Islet of Langerhans (tissue), 1 donor: Measurements from ENCODE around the gene ZNF35.
"Not testable (repeated sequence)": the region's sequence is repeated elsewhere in the genome, so short reads cannot be mapped to it uniquely, and the experiment has no call there.

Experiments
- FAIRE-seq: peaks from one replicate; lab custom pipeline; 2011; peaks lifted over from hg19 to GRCh38; lab: Jason Lieb, UNC

The ZNF35 gene

DNA sequence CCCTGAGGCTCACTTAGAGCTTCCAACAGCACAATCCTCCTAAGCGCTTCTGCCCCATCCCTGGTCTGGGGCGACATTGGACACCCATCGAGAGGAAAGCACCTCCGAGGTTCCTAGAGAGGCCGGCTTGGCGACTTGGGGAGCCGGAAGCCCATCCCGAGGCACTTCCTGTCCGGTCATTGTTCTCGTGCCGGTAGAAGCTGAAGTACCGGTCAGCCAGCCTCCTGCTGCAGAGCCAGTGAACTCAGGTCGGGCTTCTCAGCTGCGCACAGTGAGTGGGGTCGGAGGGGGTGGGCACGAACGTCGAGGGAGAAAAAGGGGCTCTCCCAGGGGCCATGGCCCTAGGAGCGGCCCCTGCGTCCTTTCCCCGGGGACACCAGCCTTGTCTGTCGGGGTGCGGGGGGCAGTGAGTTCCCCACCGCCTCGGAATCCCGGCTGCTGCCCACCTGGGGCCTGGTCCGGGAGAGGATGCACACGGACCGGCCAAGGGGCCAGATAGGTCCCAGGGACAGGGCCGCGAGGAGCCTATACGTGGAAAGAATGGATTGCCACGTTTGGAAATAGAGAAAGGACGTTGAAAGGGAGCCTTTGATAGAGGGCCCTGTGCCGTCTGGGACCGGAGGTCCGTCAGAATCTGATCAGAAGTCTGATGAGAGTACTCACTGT lies at the start of gene ZNF35:
Gene ZNF35 (plus strand): TSS at position 169 of the 666 bp plus-strand sequence. CDS start 2,336 bp downstream, outside the sequence.
- no peak for FAIRE-seq

GRCh38 chr3:44601749-44602148 lies 46.8 kb upstream of the ZNF35 start:
- no peak for FAIRE-seq

- no peak for FAIRE-seq
These were observed 35.9 kb upstream of the ZNF35 start for GRCh38 chr3:44612678-44613077.

GRCh38 chr3:44624749-44625480 lies 23.6 kb upstream of the ZNF35 start, which contains the start of gene ZNF197:
Gene ZNF197 (plus strand): TSS chr3:44625036. CDS start chr3:44629155, 4,119 bp downstream.
- peak; percentile 56 for FAIRE-seq

GRCh38 chr3:44628716-44629115 lies 19.8 kb upstream of the ZNF35 start:
- FAIRE-seq: no peak

DNA sequence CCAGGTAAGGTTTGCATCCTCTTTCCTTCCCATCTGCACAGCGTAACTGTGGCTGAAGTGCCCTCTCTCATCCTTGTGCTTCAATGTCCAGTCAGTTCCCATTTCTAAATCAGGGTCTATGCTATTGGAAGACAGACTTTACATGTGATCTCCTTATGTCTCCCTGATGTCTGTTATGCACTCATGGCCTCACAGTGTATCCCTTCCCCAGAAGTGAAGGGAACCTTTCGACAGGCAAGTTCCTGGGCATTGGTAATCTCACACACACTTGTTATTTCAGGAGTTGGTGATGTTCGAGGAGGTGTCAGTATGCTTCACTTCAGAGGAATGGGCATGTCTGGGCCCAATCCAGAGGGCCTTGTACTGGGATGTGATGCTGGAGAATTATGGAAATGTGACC lies 16.3 kb upstream of the ZNF35 start:
- FAIRE-seq: no peak

GRCh38 chr3:44642337-44642736 lies 6.2 kb upstream of the ZNF35 start:
- no peak for FAIRE-seq

GRCh38 chr3:44643024-44643423 lies 5.5 kb upstream of the ZNF35 start:
- FAIRE-seq: no peak

DNA sequence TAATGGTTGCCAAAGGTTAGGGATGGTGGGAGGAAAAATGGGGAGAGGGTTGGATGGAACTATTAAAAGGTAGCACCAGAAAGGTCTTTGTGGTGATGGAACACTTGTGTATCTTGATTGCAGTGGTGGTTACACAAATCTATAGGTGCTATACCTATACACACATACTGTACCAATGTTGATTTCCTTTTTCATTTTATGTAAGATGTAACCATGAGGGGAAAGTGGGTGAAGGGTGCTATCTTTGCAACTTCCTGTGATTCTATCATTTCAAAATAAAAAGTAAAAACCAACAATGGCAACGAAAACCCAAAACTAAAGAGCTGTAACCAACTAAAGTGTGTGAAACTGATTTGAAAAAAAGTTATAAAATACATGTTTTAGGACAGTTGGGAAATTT lies 761 bp upstream of the ZNF35 start:
- no peak for FAIRE-seq

DNA sequence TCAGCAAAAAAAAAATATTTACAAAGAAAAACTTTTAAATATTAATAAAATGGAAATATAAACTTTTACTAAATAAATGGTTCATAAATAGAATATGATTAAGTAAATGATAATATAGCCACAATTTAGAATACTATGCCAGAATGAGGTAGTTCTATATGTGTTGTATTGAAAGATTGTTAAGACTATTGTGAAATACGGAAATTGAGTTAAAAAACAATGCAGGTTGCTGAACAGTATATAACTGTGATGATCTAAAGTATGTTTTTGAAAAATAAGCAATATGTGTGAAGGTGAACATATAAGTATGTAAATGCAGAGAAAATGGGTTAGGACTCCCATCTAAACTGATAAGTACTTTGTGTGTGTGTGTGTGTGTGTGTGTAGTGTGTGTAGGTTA lies 1.2 kb downstream of the ZNF35 start:
- no peak for FAIRE-seq

GRCh38 chr3:44654039-44654438 lies 5.5 kb downstream of the ZNF35 start:
- no peak for FAIRE-seq

DNA sequence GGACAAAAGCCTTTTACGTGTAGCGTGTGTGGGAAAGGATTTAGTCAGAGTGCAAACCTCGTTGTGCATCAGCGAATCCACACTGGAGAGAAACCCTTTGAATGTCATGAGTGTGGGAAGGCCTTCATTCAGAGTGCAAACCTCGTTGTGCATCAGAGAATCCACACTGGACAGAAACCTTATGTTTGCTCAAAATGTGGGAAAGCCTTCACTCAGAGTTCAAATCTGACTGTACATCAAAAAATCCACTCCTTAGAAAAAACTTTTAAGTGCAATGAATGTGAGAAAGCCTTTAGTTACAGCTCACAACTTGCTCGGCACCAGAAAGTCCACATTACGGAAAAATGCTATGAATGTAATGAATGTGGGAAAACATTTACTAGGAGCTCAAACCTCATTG lies 10.5 kb downstream of the ZNF35 start:
- FAIRE-seq: no peak

DNA sequence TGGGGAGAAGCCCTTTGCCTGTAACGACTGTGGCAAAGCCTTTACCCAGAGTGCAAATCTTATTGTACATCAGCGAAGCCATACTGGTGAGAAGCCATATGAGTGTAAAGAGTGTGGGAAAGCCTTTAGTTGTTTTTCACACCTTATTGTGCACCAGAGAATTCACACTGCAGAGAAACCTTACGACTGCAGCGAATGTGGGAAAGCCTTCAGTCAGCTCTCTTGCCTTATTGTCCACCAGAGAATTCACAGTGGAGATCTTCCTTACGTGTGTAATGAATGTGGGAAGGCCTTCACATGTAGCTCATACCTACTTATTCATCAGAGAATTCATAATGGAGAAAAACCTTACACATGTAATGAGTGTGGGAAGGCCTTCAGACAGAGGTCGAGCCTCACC lies 10.9 kb downstream of the ZNF35 start:
- FAIRE-seq: no peak

- FAIRE-seq: no peak
These were observed 12.7 kb downstream of the ZNF35 start for GRCh38 chr3:44661189-44661588.

GRCh38 chr3:44665173-44665572 lies 16.6 kb downstream of the ZNF35 start:
- no peak for FAIRE-seq

GRCh38 chr3:44666346-44666745 lies 17.8 kb downstream of the ZNF35 start:
- FAIRE-seq: no peak

DNA sequence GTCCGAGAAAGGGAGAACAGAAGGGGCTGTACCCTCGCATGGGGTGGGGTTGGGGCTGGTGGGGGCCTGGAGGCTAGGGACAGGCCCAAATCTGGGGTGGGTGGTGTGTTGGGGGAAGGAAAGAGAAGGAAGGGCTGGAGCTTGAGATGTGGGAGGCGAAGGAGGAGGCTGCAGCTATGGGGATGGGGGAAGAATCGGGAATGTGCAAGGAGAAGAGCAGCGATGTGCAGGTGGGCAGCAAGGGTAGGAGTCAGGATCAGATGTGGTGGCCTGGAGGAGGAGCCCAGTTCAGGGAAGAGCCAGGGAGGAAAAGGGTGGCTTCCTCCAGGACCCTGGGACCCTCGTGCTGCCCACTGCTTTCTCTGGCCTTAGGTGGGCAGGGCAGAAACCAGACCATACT lies 21.2 kb downstream of the ZNF35 start:
- no peak for FAIRE-seq

GRCh38 chr3:44673466-44673865 lies 24.9 kb downstream of the ZNF35 start:
- FAIRE-seq: not testable (repeated sequence)

- FAIRE-seq: no peak
These were observed 25.7 kb downstream of the ZNF35 start for GRCh38 chr3:44674211-44674610.

DNA sequence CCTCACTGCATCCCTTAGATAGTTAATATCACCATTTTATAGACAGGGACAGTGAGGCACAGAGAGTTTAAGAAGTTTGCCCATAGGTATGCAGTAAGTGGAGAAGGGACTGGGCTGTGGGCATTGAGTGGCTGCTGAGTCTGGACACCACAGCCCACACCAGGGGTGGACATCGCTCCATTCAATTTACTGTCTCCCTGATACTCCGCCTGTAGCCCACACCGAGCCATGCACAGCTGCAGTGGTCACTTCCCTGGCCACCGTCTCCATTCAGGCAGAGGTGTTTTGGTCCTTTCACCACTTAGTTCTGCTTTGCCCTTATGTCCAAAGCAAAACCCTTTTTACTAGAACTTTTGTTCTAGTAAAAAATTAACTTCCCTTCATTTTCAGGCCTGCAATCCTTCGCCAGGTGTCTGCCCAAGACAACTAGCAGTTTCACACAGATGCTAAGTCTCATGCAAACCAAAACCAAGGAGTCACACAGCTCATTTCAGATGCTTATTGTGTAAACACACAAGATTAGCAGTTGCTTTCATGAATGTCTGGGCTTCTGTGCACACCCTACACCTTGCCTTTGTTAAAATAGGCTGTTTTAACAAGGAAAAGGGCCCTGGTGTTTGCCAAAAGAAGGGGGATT lies 30.1 kb downstream of the ZNF35 start:
- FAIRE-seq: no peak

DNA sequence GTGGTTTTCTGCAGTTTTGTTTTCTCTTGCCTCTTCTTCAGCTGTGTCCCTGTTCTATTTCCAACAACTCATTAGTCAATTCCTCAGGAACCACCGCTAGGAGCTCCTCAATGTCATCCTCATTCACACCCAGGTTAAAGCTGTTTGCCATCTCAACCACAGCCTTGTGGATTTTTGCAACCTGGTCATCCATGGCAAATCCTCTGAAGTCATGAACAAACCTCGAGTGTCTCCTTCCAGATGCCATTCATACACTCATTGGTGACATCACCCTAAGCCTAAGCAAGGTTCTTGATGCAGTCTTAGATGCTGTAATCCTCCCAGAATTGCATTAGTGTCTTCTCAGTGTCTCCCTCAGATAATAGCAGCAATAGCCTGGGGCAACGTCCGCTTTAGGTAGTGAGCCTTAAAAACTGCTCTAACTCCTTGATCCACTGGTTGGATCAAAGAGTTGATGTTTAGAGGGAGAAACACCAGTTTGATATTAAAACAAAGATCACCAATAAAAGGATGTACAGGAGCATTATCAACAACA lies 32.5 kb downstream of the ZNF35 start:
- FAIRE-seq: no peak

DNA sequence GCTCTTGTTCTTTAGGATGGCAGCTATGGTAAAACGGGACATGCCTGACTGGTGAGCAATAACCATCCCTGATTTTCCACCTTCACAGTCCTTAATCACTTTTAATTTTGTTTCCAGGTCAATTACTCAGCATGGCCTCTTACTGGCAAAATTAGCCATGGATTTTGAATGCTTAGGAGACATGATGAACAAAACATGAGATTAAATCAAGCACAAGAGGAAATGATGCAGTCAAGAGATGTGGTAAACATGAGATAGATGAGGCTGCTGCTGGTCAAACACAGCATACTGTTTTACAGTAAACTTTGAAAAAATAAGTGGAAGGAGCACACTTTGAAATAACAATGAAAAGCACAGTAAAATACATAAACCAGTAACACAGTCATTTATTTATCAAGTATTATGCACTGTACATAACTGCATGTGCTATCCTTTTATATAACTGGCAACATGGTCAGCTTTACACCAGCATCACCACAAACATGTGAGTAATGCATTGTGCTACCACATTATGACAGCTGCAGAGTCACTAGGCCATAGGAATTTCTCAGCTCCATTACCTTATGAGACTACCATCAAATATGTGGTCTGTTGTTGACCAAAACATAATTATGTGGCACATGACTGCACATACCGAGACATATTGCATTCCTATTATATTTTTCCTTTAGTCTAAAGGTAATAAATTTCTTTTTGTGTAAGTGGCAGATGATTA lies 33.8 kb downstream of the ZNF35 start:
- FAIRE-seq: peak; percentile 27
